ENCODE data around the gene PPP1R8. TPM values are rescaled to one million over a fixed set of nuclear protein-coding genes. Genes with fewer than 3 reads are reported as not detected.
"Not testable (repeated sequence)": the region's sequence is repeated elsewhere in the genome, so short reads cannot be mapped to it uniquely, and the experiment has no call there.

Gene PPP1R8
- total RNA-seq, 1 donor from 2014 or later = 40.7 TPM

DNA sequence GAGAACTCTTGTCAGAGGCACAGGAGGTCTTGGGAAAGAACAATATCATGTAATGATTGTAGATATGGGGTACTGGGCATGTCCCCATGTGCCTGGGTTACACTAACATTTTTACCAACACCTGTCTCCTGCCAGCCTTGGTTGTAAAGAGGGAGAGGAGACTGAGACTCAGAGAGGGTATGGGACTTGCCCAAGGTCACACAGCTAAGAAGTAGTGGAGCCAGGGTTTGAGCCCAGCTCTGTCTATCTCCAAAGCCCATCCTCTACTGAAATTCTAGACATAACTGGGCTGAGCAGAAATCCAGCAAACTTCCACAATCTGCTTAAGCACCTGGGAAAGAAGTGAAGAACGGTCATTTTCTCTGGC lies 39.1 kb downstream of the PPP1R8 start:
- DNase-seq (ENCODE audit: extremely low read depth, low read depth, low spot score) = no peak

GRCh38 chr1:27871076-27871475 lies 40.5 kb downstream of the PPP1R8 start:
- DNase-seq (ENCODE audit: extremely low read depth, low read depth, low spot score) = not testable (repeated sequence)

GRCh38 chr1:27872059-27872801 lies 41.6 kb downstream of the PPP1R8 start, which contains the start of gene THEMIS2:
Gene THEMIS2 (plus strand): TSS chr1:27872544. CDS start chr1:27872572, 28 bp downstream.
- DNase-seq (ENCODE audit: extremely low read depth, low read depth, low spot score) = no peak

- no peak for DNase-seq (ENCODE audit: extremely low read depth, low read depth, low spot score)
These were observed 42.4 kb downstream of the PPP1R8 start for GRCh38 chr1:27872802-27873551.

DNA sequence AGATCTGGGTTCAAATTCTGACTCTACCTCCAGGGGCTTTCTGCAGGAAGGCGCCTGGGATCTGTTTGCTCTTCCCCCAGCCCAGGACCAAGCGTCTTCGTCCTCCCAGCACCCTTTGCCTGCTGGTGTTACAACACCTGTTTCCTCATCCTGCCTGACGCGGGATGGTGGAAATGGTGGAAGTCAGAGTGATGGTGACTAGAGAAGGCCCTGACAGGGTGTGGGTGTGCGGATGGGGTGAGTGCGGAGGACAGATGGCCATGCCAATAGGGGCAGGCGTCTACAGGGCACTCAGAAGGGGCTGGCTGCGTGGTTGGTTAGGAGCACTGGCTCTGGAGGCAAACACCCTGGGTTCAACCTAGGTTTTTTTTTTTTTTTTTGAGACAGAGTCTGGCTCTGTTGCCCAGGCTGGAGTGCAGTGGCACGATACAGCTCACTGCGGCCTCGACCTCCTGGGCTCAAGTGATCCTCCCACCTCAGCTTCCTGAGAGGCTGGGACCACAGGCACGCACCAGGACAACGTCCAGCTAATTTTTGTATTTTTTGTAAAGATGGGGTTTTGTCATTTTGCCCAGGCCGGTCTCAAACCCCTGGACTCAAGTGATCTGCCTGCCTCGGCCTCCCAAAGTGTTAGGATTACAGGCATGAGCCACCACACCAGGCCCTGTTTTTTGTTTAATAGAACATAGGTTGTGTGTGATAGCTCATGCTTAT lies 43.2 kb downstream of the PPP1R8 start:
- no peak for DNase-seq (ENCODE audit: extremely low read depth, low read depth, low spot score)

DNA sequence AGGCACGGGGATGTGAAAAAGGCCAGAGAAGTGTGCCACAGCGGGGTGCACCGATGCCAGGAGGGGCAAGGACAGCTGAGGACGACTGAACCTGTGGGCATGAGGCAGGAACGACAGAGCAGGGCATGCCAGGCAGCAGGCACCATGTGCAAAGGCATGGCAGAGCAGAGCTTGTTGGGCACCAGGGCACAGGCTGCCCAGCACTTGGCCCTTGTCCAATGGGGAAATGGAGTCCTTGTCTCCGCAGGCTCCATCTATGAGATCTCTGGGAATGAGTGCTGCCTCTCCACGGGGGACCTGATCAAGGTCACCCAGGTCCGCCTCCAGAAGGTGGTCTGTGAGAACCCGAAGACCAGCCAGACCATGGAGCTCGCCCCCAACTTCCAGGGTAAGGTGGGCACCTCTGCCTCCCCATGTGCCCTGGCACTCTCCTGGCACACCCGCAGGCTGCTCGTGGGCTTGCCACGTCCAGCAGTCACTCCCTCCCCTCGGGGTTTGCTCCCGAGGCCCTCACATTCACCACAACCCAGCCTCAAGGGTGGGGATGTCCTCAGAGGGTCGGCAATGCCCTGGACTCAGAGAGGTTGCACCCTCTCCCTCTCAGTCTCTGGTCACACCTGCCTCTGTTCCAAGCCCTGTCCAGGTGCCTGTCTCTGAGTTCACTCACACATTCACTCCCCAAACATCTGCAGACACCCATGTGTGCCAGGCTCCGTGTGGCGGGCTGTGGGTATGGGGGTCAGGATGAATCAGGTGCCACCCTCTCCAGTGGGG lies 45.9 kb downstream of the PPP1R8 start:
- no peak for DNase-seq (ENCODE audit: extremely low read depth, low read depth, low spot score)

DNA sequence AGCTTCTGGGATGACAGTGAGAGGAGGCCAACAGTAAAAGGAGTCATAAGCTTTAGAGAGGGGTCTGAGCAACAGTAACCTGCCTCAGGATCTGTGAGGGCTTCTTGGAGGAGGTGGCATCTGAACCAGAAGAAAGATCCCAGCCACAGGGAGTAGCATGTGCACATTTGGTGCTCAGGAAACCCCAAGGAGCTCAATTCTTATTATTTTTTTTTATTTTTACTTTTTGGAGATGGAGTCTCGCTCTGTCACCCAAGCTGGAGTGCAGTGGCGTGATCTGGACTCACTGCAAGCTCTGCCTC lies 46.5 kb downstream of the PPP1R8 start:
- DNase-seq (ENCODE audit: extremely low read depth, low read depth, low spot score) = no peak

GRCh38 chr1:27878039-27878438 lies 47.5 kb downstream of the PPP1R8 start:
- DNase-seq (ENCODE audit: extremely low read depth, low read depth, low spot score) = no peak

GRCh38 chr1:27878787-27879335 lies 48.3 kb downstream of the PPP1R8 start:
- DNase-seq (ENCODE audit: extremely low read depth, low read depth, low spot score) = no peak

DNA sequence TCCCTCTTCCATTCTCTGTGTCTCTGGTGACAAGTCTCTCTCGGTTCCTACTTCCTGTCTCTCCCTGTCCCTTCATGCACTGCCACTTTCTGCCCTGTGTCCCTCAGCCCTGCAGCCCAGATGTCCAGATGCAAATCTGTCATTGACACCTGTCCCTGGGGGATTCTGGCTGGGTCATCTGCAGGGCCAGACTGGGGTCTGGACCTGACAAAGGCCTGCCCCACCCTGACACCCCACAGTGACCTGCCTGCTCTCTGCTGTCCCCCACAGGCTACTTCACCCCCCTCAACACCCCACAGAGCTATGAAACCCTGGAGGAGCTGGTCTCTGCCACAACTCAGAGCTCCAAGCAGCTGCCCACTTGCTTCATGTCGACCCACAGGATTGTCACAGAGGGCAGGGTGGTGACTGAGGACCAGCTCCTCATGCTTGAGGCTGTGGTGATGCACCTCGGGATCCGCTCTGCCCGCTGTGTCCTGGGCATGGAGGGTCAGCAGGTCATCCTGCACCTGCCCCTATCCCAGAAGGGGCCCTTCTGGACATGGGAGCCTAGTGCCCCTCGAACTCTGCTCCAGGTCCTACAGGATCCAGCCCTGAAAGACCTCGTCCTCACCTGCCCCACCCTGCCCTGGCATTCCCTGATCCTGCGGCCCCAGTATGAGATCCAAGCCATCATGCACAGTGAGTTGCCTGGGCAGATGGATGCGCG lies 48.9 kb downstream of the PPP1R8 start:
- no peak for DNase-seq (ENCODE audit: extremely low read depth, low read depth, low spot score)

- no peak for DNase-seq (ENCODE audit: extremely low read depth, low read depth, low spot score)
These were observed 51.9 kb downstream of the PPP1R8 start for GRCh38 chr1:27882543-27882903.

DNA sequence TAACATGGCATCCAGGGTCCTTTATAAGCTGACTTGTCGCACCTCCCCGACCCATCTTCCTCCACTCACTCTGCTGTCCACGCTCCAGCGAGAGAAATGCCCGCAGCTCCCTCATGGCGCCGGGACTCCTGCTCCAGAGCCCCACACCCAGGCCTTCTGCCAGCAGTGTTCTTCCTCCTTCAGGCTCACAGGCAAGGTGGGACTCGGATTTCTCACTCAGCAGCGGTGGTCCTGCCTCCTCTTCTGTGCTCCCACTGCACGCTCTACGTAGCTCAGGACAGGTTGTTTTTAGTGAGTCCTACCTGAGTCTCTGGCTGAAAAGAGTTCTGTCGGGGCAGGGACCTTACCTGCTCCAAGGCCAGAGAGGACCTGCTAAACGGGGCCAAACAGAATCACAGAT lies 53.0 kb downstream of the PPP1R8 start:
- no peak for DNase-seq (ENCODE audit: extremely low read depth, low read depth, low spot score)

DNA sequence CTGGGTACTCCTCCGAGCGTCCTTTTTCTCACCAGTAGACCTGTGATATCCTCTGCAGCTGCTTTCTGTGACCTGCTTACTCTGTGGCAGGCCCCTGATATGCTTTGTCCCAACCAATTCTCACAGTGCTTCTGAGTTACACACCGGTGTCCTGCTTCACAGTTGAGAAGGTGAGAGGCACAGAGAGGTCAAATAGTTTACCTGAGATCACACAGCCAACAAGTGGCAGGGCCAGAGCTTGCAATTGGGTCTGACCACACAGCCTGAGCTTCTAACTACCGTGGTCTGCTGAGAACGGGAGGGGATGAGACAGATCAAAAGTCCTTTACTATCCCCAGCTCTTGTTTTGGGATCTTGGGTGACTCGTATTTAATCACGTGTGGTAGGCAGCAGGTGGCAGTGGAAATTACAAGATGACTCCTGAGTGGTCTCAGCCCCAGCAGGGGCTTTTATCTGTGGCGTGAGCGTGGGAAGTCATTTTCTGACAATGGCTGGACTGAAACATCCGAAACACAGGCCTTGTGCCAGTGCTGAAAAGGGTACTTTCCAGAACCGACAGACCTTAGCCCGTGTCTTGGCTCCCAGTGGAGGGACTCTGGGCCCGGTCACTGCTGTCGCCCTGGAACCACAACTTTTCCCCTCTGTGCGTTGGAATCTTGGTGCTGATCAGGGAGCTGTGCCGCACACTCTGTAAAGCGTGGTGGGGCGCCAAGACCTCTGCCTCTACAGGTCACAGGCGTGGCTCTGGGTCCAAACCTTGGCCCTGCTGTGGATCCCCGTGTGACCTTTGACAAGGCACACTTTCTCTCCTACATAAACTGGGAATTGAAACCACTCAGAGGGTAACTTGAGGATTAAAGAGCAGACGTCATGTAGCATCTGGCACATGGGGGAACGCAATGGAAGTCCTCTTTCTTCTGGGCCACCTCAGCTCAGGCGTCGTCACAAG lies 53.7 kb downstream of the PPP1R8 start:
- no peak for DNase-seq (ENCODE audit: extremely low read depth, low read depth, low spot score)

GRCh38 chr1:27885114-27885528 lies 54.5 kb downstream of the PPP1R8 start:
- DNase-seq (ENCODE audit: extremely low read depth, low read depth, low spot score) = no peak

DNA sequence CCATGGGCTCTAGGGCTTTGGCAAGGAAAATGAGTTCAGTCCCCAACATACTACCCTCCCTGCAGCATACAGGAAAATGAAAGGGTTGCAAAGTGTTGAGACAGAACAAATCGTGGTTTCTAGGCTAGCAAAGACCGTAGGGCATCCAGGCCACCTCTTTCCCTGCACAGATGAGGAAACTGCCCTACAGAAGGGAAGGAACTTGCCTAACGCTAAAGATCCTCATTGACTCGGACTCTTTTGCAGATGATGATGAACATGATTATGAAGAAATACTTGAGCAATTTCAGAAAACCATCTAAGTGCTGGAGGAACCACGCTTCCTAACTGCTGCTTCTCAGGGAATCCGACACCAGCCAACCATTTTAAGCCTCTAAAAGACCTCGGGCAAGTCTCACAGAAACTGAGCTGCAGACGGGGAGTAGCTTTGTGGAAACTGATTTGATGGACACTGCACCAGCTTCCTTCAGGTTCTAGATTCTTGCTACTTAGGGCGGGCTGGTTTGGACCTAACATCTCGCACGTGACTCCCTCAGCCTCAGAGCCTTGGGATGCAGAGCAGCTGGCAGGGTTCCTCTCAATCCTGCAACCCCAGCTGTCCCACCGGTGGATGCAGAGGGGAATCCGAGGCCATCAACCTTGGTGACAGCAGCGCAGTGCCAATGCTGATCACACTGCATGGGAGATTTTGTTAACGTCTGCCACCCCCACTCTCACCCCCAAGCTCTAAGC lies 55.2 kb downstream of the PPP1R8 start:
- no peak for DNase-seq (ENCODE audit: extremely low read depth, low read depth, low spot score)

GRCh38 chr1:27886353-27886679 lies 55.7 kb downstream of the PPP1R8 start:
- no peak for DNase-seq (ENCODE audit: extremely low read depth, low read depth, low spot score)

DNA sequence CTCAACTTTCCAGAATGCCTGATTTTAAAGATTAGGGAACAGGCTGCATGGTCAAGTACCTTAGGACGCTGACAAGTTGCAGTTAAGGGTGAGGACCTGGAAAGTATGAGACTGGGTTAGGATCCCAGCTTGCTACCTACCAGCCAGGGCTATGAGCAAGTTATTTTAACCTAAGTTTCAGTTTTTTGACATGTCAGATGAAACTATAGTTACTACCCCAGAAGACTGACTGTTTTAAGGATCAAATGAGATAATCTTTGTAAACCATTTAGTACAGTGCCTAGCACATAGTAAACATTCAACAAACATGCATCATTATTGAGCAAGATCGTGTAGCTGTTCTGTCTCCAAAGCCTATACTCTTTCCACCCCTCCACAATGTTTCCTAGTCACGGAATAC lies 56.2 kb downstream of the PPP1R8 start:
- DNase-seq (ENCODE audit: extremely low read depth, low read depth, low spot score) = no peak

DNA sequence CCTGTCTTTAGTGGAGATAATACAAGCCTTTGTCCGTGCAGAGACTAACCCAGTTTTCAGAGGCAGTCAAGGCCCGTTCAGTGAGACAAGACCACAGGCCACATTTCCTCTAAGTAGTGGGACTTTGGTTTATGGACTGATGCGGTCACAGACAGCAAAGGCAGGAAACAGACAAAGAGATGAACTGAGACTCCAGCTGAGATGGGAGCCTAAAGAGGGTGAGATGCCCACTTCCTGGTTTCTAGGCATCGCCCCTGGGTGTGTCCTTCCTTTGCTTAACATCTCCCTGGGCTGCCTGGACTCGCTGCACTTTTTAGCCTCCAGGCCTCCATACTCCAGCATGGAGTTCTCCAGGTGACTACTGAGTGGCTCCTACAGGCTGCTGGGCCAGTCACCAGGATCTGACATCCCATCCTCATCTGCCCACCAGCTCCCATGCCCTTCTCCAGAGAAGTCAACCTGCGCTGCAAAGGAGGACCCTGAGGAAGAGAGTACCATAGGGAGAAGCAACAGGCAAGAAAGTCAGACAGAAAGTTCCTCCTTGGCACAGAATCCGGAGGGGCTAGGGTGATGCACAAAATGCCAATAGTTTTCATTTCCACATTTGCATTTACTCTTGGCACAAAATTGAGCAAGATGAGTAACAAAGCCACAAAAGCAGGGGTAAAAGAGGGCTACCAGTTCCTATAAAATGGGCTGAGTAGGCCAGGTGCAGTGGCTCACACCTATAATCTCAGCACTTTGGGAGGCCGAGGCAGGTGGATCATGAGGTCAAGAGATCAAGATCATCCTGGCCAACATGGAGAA lies 56.8 kb downstream of the PPP1R8 start:
- no peak for DNase-seq (ENCODE audit: extremely low read depth, low read depth, low spot score)
